GM12878 (cell line): ENCODE measurements around the gene GRAMD1A. TPM values are rescaled to one million over a fixed set of nuclear protein-coding genes. Genes with fewer than 3 reads are reported as not detected.

Experiments used
- ATAC-seq: fragments of 200-7000 bp; cut with Tn5 transposase; 3 replicates; pipeline ENCODE4 v1.9.1; 2020; ENCODE audit warnings: mild to moderate bottlenecking, moderate library complexity
- BruUV-seq: library from RNA; stranded (reverse); fragments of 400-500 nt; replicated peaks from 2 replicates; lab custom pipeline; 2021; lab: Mats Ljungman, UMichigan
- CTCF ChIA-PET: fragments of 300-600 bp; sonication (Branson Sonifier 250); formaldehyde crosslinking; extraction: SDS; loops from one replicate; lab custom pipeline; 2021; ENCODE audit warnings: inconsistent platforms; lab: Yijun Ruan, JAX
- POLR2A ChIA-PET: fragments of 350-600 bp; formaldehyde crosslinking; extraction: SDS; loops from one replicate; lab custom pipeline; 2021; ENCODE audit warnings: inconsistent platforms; lab: Charles Lee
- RAD21 ChIA-PET: fragments of 300-600 bp; sonication (Branson Sonifier 250); formaldehyde crosslinking; loops from one replicate; lab custom pipeline; 2023; ENCODE audit warnings: antibody characterized with exemption; ENCODE audit not compliant: unreplicated experiment; lab: Charles Lee
- SMC1A ChIA-PET: fragments of 300-600 bp; sonication (Branson Sonifier 250); formaldehyde crosslinking; loops from one replicate; lab custom pipeline; 2023; ENCODE audit not compliant: unreplicated experiment, uncharacterized antibody; lab: Charles Lee
- DNase-seq: peaks from one replicate; pipeline ENCODE4 v3.0.0-alpha.2; 2011; ENCODE audit warnings: low read depth, low spot score
- FAIRE-seq: peaks from 3 replicates; lab custom pipeline; 2011; peaks lifted over from hg19 to GRCh38; lab: Jason Lieb, UNC
- H2AFZ ChIP-seq: 2 replicates; pipeline ENCODE4 v1.6.0; 2011; ENCODE audit warnings: low read depth, low read length, control low read depth; ENCODE audit not compliant: control insufficient read depth
- H3K27ac ChIP-seq: 2 replicates; pipeline ENCODE4 v1.5.1; 2011; ENCODE audit warnings: control low read depth; ENCODE audit not compliant: control insufficient read depth, insufficient read depth
- H3K27me3 ChIP-seq, 2 experiments: replicated peaks in 1 of 2; 2 replicates each; pipeline versions ENCODE4 v1.6.0 to v1.6.1; 2011; ENCODE audit warnings: low read length in 1 of 2; ENCODE audit not compliant: control insufficient read depth in 2 of 2, insufficient read depth in 2 of 2
- H3K36me3 ChIP-seq, 2 experiments: 2 replicates each; pipeline ENCODE4 v1.5.1; 2011; ENCODE audit warnings: low read length in 1 of 2; ENCODE audit not compliant: control insufficient read depth in 2 of 2, insufficient read depth in 2 of 2
- H3K4me1 ChIP-seq: 2 replicates; pipeline ENCODE4 v1.6.1; 2011; ENCODE audit warnings: mild to moderate bottlenecking, low read length, moderate library complexity, mixed read lengths; ENCODE audit not compliant: control insufficient read depth, insufficient read depth
- H3K4me2 ChIP-seq: 2 replicates; pipeline ENCODE4 v1.6.0; 2011; ENCODE audit warnings: control low read depth; ENCODE audit not compliant: control insufficient read depth, insufficient read depth
- H3K4me3 ChIP-seq: fragments of 200-600 bp; sonication (generic); 2 replicates; pipeline ENCODE4 v1.5.1; 2016
- H3K79me2 ChIP-seq: 2 replicates; pipeline ENCODE4 v1.6.0; 2011; ENCODE audit warnings: low read length; ENCODE audit not compliant: control insufficient read depth, insufficient read depth
- H3K9ac ChIP-seq: 2 replicates; pipeline ENCODE4 v1.8.0; 2011; ENCODE audit warnings: low read length, control low read depth, mixed read lengths; ENCODE audit not compliant: control insufficient read depth, insufficient read depth
- H3K9me3 ChIP-seq: replicated peaks from 3 replicates; pipeline ENCODE4 v1.5.1; 2011; ENCODE audit warnings: mild to moderate bottlenecking, low read length; ENCODE audit not compliant: control insufficient read depth, insufficient read depth
- H4K20me1 ChIP-seq: 2 replicates; pipeline ENCODE4 v1.6.0; 2011; ENCODE audit not compliant: control insufficient read depth, insufficient read depth
- BHLHE40 ChIP-seq, 2 experiments: fragments of 450-650 bp in 1 of 2; IDR thresholded peaks; 2 replicates each; pipeline ENCODE4 v1.6.1; 2011 to 2017; ENCODE audit warnings: low read depth in 2 of 2, borderline replicate concordance in 1 of 2, improper control_type of control experiment in 1 of 2, low read length in 1 of 2, mild to moderate bottlenecking in 1 of 2
- SUZ12 ChIP-seq: fragments of 200-600 bp; sonication (generic); IDR thresholded peaks from one replicate; pipeline ENCODE4 v1.6.1; 2018; ENCODE audit warnings: antibody characterized with exemption, mild to moderate bottlenecking; ENCODE audit not compliant: unreplicated experiment
- TCF12 ChIP-seq: IDR thresholded peaks from 2 replicates; pipeline ENCODE4 v1.6.1; 2011; ENCODE audit warnings: low read depth, mild to moderate bottlenecking, low read length
- ZZZ3 ChIP-seq: IDR thresholded peaks from 2 replicates; pipeline ENCODE4 v1.6.1; 2011; ENCODE audit warnings: low read depth; ENCODE audit not compliant: control insufficient read depth, insufficient read length
- WGBS: methylation state at CpG from one replicate; pipeline ENCODE4 v1.1.6; 2016; ENCODE audit warnings: low lambda C conversion rate; ENCODE audit not compliant: insufficient replicate concordance, insufficient coverage; ENCODE audit errors: missing lambda C conversion rate; 5-methylcytosine and 5-hydroxymethylcytosine counted together
- in situ Hi-C: fragments of 300-500 bp; cut with MboI; formaldehyde crosslinking; loops from 9 replicates; pipeline ENCODE4 v1.14.3; 2018; ENCODE audit warnings: mixed read lengths
- intact Hi-C: fragments of 100-400 bp; cut with micrococcal nuclease; formaldehyde crosslinking; loops from one replicate; pipeline ENCODE4 v1.14.2; 2022; ENCODE audit not compliant: unreplicated experiment
- polyA plus RNA-seq, 11 experiments: library from polyadenylated mRNA; depleted of rRNA in 4 of 11; unstranded in 6 of 11; stranded (reverse) in 5 of 11; fragments of >200 nt; fragmentation: Nextera tagmentation in 4 of 11; fragmentation: Illumina TruSeq in 1 of 11; extraction: Ambion mirVana in 4 of 11; extraction: Trizol in 1 of 11; gene quantifications; 1 replicate in 1 of 11; 2 replicates in 10 of 11; pipeline versions ENCODE4 v1.2.1 to v1.2.3, GENCODE V29; 2011 to 2016; ENCODE audit warnings: inconsistent platforms in 2 of 11, missing spikeins in 2 of 11, low read depth in 1 of 11
- total RNA-seq, 4 experiments: library from RNA; depleted of rRNA in 3 of 4; stranded (reverse); fragments of >200 nt in 3 of 4; fragmentation: Illumina TruSeq in 1 of 4; extraction: Trizol in 1 of 4; gene quantifications; 2 replicates each; pipeline versions ENCODE4 v1.2.1 to v1.2.3, GENCODE V29; 2013 to 2021
- TF ChIP-seq, protein P1 (sequence below): fragments of 450-650 bp; formaldehyde crosslinking; IDR thresholded peaks from 2 replicates; pipeline ENCODE4 v1.4.0; 2020; ENCODE audit warnings: mild to moderate bottlenecking, moderate library complexity

GRAMD1A gene
- total and polyA plus RNA-seq, 10 of the 15 experiments (the other 5 are each of a cell fraction or from before 2014, with no cell fraction given) = 0.79 to 73.6 (median 35.3) TPM

GRCh38 chr19:35039881-35040825, 40.0 kb downstream of the GRAMD1A start (continued):
- TF ChIP-seq TCF12 (no peak), ZZZ3 (no peak)

- Histone ChIP-seq H2AFZ (peak overlapping the region; percentile 34; the same call in 1 of the 2 replicates), H3K79me2 (no peaks in the 10 kb centered on the region), H3K9me3 (no peaks in the 10 kb centered on the region), H3K27me3 (peaks cover 0 to 5% of the 10 kb centered on the region in 2 experiments; a peak in 3 of 4 replicates), H3K4me1 (peaks cover 13% of the 10 kb centered on the region), H3K4me2 (no peak overlapping the region), H3K4me3 (no peak overlapping the region), H4K20me1 (no peaks in the 10 kb centered on the region), H3K27ac (no peak overlapping the region), H3K9ac (no peak overlapping the region), H3K36me3 (no peaks in the 10 kb centered on the region)
- ChIA-PET RAD21 (no interaction called here), POLR2A (no interaction called here), CTCF (no interaction called here), SMC1A (no interaction called here)
- FAIRE-seq (no peak), ATAC-seq (peak; percentile 16), DNase-seq (no peak)
- intact Hi-C loops (no loop called here), in situ Hi-C loops (no loop called here)
- no TSS peak for BruUV-seq
- TF ChIP-seq BHLHE40 (IDR thresholded peaks at IDR 0.05; ENCODE audit: borderline replicate concordance in 1 of 2, low read depth in 2 of 2, low read length in 1 of 2) (peak in 1 of 2 experiments; percentile 52; a peak in 1 of 4 replicates), SUZ12 (peak; percentile 39)
- TF ChIP-seq, protein P1, sequence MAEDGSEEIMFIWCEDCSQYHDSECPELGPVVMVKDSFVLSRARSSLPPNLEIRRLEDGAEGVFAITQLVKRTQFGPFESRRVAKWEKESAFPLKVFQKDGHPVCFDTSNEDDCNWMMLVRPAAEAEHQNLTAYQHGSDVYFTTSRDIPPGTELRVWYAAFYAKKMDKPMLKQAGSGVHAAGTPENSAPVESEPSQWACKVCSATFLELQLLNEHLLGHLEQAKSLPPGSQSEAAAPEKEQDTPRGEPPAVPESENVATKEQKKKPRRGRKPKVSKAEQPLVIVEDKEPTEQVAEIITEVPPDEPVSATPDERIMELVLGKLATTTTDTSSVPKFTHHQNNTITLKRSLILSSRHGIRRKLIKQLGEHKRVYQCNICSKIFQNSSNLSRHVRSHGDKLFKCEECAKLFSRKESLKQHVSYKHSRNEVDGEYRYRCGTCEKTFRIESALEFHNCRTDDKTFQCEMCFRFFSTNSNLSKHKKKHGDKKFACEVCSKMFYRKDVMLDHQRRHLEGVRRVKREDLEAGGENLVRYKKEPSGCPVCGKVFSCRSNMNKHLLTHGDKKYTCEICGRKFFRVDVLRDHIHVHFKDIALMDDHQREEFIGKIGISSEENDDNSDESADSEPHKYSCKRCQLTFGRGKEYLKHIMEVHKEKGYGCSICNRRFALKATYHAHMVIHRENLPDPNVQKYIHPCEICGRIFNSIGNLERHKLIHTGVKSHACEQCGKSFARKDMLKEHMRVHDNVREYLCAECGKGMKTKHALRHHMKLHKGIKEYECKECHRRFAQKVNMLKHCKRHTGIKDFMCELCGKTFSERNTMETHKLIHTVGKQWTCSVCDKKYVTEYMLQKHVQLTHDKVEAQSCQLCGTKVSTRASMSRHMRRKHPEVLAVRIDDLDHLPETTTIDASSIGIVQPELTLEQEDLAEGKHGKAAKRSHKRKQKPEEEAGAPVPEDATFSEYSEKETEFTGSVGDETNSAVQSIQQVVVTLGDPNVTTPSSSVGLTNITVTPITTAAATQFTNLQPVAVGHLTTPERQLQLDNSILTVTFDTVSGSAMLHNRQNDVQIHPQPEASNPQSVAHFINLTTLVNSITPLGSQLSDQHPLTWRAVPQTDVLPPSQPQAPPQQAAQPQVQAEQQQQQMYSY (CRISPR knock-in tag) = no peak
- 19% methylated on average over 25 of the region's 36 CpGs for WGBS
These were observed 40.9 kb downstream of the GRAMD1A start for GRCh38 chr19:35040826-35041547.
